HG02798 (cell line): ENCODE results near the gene SOX30.
A peak's percentile ranks its signal among the peaks of the same experiment; 100 is the strongest.

Source experiments
- ATAC-seq: cut with Tn5 transposase; IDR thresholded peaks from one replicate; pipeline ENCODE4 v1.9.1; 2021; ENCODE audit warnings: mild to moderate bottlenecking; ENCODE audit not compliant: unreplicated experiment, poor library complexity

The SOX30 gene

GRCh38 chr5:157582731-157583620 lies 69.3 kb downstream of the SOX30 start:
- peak; percentile 53 for ATAC-seq

DNA sequence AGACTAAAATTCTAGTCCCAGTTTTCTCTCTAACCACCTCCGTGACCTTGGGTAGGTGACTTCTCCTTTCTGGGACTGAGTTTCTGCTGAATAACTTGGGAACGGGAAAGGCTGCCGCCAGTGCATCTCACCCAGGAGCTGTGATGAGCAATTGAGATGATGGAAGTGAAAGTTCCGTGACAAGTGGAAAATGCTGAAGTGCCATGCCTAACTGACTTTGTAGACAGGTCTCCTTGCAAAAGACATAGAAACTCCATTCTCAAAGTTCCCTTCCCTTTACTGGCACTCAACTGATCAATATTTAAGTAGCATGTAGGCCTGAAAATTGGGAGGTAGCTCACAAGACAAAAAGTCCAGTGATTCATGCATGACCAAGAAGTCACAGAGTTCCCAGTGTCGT lies 70.3 kb downstream of the SOX30 start:
- no peak for ATAC-seq

GRCh38 chr5:157578079-157578780 lies 74.0 kb downstream of the SOX30 start:
- ATAC-seq, result no peak

DNA sequence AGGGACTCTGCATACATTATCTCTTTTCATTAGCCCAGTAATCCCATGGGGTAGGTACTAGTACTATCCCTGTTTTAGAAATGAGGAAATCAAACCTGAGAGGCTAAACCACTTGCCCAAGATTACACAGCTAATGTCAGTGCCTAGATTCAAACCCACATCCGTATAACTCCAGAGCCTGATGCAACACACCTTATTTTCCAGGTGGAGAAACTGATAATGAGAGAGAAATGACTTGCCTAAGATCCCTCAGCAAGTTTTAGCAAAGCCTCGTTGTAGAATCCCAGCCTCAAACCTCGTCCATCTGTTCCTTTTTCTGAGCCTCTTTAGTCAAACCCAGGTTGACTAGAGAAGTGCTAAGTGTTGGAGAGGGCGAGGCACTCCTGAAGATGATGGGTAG lies 75.6 kb downstream of the SOX30 start:
- no peak for ATAC-seq
